Subcutaneous abdominal adipose tissue (tissue), 5 donors: ENCODE measurements around the gene MGAT4A.

Source experiments
- H3K27ac ChIP-seq: one replicate; pipeline ENCODE4 v1.7.0; 2013; ENCODE audit warnings: low read depth, mild to moderate bottlenecking, inconsistent platforms, low read length, moderate library complexity
- H3K27me3 ChIP-seq, 5 donors: one replicate each; pipeline ENCODE4 v1.7.0; 2013; ENCODE audit warnings: low read length in 5 of 5, inconsistent platforms in 1 of 5; ENCODE audit not compliant: control insufficient read depth in 5 of 5, insufficient read depth in 4 of 5
- H3K36me3 ChIP-seq, 5 donors: one replicate each; pipeline ENCODE4 v1.7.0; 2013; ENCODE audit warnings: low read length in 5 of 5; ENCODE audit not compliant: control insufficient read depth in 5 of 5, insufficient read depth in 5 of 5
- H3K4me1 ChIP-seq, 5 donors: one replicate each; pipeline ENCODE4 v1.7.0; 2013; ENCODE audit warnings: low read length in 5 of 5, mild to moderate bottlenecking in 3 of 5, moderate library complexity in 1 of 5; ENCODE audit not compliant: control insufficient read depth in 5 of 5, insufficient read depth in 5 of 5
- H3K4me3 ChIP-seq, 5 donors: one replicate each; pipeline ENCODE4 v1.7.0; 2013; ENCODE audit warnings: low read length in 5 of 5, low read depth in 1 of 5
- H3K9ac ChIP-seq, 5 donors: one replicate each; pipeline ENCODE4 v1.7.0; 2013; ENCODE audit warnings: low read length in 5 of 5, mild to moderate bottlenecking in 4 of 5, moderate library complexity in 3 of 5
- H3K9me3 ChIP-seq, 5 donors: one replicate each; pipeline ENCODE4 v1.7.0; 2013; ENCODE audit warnings: low read length in 5 of 5; ENCODE audit not compliant: control insufficient read depth in 5 of 5
- donor health status: healthy.
- donor health status: healthy.
- donor health status: healthy.
- donor health status: healthy.
- donor health status: healthy.

MGAT4A gene

DNA sequence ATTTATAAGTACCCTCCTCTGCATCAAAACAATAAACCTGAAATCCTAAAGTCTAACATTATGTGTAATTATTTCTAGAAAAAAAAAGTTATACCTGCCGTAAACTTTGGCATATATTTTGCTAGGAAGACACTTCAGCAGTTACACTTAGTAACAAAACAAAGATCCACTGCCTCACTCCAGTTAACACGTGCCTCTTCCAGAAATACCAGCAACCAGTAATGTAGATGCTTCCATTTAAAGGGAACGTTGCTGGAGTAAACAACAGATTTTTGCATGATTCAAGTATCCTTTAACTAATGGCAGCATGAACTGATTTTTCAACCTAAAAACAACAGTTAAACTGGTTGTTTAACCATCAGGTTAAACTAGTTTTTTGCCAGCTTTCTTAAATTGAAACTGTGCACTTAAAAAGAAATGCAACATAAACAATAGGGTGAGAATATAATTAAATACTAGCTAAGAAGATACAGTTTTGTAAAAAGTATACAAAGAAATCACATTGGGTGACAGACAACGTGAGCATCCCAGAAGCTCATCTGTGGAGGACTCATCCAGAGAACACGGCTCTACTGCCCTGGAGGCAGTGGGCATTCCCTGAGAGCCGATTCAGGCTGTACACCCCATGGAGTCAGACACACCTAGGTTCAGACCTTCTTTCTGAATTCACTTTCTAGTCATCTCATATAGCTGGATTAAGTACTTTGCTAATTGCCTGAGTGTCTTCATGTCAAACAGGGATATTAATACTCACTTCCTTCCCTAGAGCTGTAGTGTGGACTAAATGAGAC, 22.3 kb downstream of the MGAT4A start:
- Histone ChIP-seq H3K4me3 (no peak overlapping the region), H3K27me3 (no peaks in the 10 kb centered on the region), H3K36me3 (no peaks in the 10 kb centered on the region), H3K27ac (no peak overlapping the region), H3K4me1 (peaks cover 0 to 16% (median 8%) of the 10 kb centered on the region in 5 donors), H3K9ac (no peak overlapping the region), H3K9me3 (no peaks in the 10 kb centered on the region)

DNA sequence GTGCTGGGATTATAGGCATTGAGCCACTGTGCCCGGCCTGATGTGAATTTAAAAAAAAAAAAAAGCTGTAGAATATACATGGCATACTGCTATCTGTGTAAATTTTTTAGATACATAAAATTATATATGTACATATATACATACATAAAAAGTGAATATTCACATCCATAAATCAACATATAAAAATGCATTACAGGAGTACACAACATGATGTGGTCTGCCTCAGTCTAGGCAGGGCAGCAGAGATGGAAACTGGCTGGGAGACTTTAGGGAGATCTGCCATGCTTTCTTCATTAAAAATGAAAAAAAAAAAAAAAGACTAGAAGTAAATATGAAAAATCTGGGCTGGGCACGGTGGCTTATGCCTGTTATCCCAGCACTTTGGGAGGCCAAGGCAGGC, 24.3 kb downstream of the MGAT4A start:
- no peaks in the 10 kb centered on the region for H3K27me3 ChIP-seq
- no peak overlapping the region for H3K4me3 ChIP-seq
- H3K36me3 ChIP-seq: no peaks in the 10 kb centered on the region
- no peak overlapping the region for H3K9ac ChIP-seq
- H3K9me3 ChIP-seq: no peaks in the 10 kb centered on the region
- H3K4me1 ChIP-seq: peaks cover 2 to 33% (median 20%) of the 10 kb centered on the region in 5 donors
- H3K27ac ChIP-seq: no peak overlapping the region

DNA sequence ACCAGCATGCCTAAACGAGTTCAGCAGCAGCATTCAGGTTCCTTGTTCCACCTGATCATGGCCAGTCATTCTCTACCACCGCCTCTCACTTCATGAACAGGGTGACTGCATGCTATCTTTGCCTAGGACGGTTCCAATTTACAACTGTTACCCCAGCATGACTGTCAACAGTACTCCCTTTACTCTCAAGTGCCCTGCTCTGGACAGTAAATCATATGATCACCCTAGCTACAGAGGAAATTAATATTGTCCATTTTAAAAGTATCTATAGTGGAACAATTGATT, 25.7 kb downstream of the MGAT4A start:
- H3K9me3 ChIP-seq: no peaks in the 10 kb centered on the region
- no peak overlapping the region for H3K27ac ChIP-seq
- H3K4me3 ChIP-seq: no peak overlapping the region
- no peaks in the 10 kb centered on the region for H3K27me3 ChIP-seq
- H3K9ac ChIP-seq: no peak overlapping the region
- no peaks in the 10 kb centered on the region for H3K36me3 ChIP-seq
- H3K4me1 ChIP-seq: peaks cover 2 to 39% (median 26%) of the 10 kb centered on the region in 5 donors

DNA sequence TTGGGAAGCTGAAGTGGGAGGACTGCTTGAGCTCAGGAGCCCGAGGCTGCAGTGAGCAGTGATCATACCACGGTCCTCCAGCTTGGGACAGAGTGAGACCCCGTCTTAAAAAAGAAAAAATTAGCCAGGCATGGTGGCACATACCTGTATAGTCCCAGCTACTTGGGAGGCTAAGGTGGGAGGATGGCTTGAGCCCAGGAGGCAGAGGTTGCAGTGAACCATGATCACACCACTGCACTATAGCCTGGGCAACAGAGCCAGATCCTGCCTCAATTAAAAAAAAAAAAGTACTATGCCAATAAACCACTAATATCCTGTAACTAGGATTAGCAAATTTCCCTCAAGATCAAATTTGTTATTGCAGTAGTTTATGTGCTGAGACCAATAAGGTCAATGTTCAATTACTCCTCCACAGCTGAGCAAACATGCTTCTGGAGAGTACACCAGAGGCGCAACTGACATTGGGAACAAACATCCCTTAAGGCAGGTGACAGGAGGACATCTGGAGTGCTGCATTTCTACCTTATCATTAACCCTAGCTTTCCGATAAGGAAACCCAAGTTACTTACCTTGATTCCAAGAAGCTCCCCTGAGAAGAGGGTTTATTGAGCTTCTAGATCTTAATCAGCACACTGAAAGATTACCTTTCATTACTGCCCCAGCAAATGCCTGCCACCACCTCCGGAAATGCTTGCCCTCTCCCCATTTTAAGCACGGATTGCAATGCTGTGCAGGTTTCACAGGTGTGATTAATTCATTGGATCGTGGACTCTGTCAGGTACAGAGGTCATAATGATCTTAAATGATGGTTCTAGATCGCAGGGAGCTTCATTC, 26.2 kb downstream of the MGAT4A start:
- Histone ChIP-seq H3K9me3 (no peaks in the 10 kb centered on the region), H3K27me3 (no peaks in the 10 kb centered on the region), H3K4me3 (no peak overlapping the region), H3K36me3 (no peaks in the 10 kb centered on the region), H3K27ac (no peak overlapping the region), H3K4me1 (peaks cover 2 to 38% (median 26%) of the 10 kb centered on the region in 5 donors), H3K9ac (no peak overlapping the region)

DNA sequence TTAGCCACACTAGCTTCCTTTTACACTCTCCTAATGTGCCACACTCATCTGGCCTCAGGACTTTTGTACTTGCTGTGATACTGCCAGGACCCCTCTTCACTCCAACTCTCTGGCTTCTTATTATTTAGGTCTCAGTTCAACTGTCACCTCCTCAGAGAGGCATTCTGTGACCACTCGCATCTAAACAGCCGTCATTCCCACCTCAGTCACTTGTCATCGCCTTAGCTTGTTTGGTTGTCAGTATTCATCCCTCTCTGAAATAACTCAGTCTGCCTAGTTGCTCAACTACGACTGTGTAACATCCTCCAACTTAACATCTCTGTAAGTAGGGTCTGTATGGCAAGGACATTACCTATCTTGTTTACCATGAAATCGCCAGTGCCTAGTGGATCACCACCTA, 27.2 kb downstream of the MGAT4A start:
- H3K4me1 ChIP-seq: peaks cover 2 to 28% (median 19%) of the 10 kb centered on the region in 5 donors

DNA sequence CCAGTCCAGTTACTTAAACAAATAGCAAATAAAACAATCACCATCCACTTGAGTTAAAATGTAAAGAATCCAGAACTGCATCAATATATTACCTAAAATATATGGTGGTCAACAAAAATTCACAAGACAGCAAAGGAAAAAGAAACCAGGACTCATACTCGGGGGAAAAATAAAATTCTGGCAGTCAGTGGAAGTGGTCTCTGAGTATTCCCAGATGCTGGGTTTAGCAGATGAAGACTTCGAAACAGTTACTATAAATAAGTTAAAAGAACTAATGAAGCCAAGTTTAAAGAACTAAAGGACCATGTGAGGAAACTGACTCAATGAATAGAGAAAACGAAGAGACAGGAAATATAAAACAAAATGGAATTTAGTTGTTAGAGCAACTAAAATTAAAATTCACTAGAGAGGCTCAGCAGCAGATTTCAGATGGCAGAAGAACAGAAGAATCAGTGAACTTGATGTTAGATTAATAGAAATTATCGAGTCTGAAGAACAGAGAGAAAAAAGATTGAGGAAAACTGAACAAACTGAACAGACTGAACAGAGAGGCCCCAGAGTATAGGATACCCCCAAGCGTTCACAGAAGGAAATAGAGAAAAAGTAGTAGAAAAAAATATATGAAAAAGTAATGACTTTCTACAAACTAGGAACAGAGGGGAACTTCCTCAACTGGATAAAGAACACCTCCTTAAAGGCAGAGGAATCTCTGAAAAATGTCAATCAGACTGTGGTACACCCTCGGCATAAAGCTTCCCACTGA, 27.9 kb downstream of the MGAT4A start:
- Histone ChIP-seq H3K36me3 (no peaks in the 10 kb centered on the region), H3K27ac (peak overlapping the region; percentile 20), H3K9ac (peak overlapping the region in 1 of 5 donors; percentile 33), H3K4me3 (peak overlapping the region in 2 of 5 donors; percentile 1 to 4), H3K4me1 (peaks cover 2 to 28% (median 19%) of the 10 kb centered on the region in 5 donors), H3K9me3 (no peaks in the 10 kb centered on the region), H3K27me3 (no peaks in the 10 kb centered on the region)

More for the DNA sequence above, 27.2 kb downstream of the MGAT4A start:
- Histone ChIP-seq H3K27me3 (no peaks in the 10 kb centered on the region), H3K27ac (no peak overlapping the region), H3K9me3 (no peaks in the 10 kb centered on the region), H3K4me3 (no peak overlapping the region), H3K36me3 (no peaks in the 10 kb centered on the region), H3K9ac (no peak overlapping the region)

DNA sequence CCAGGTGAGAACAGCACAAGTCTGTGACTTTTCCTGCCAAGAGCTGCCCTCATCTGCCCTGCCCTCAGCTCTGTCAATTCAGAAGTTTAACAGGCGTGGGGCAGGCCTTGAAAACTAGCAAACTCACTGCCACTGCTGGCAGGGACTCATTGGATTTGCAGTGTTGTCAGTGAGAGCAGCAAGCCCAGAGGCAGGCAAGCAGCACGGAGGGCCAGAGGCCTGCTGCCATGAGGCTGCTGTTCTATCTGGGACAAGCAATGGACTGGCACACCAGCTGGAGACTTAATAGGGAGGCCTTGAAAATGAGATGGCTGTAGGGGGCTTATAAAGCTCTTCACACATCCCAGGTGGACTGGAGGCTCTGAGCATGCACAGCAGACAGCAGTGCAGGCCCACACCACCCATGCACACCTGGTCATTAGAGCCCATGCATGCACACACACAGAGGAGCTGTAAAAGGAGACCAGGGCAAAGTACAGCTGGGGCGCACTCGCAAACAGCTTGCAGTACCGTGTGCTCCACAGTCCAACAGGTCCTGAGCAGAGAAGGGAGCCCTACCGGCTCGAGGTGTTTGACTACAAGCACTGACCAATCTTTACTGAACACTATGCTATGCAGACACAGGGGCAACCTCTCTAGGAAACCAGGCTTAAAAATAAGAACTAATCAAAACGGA, 28.7 kb downstream of the MGAT4A start:
- Histone ChIP-seq H3K4me1 (peaks cover 2 to 28% (median 19%) of the 10 kb centered on the region in 5 donors), H3K9me3 (no peaks in the 10 kb centered on the region), H3K9ac (peak overlapping the region in 1 of 5 donors; percentile 33), H3K27me3 (no peaks in the 10 kb centered on the region), H3K27ac (peak overlapping the region; percentile 20), H3K36me3 (no peaks in the 10 kb centered on the region), H3K4me3 (peak overlapping the region in 2 of 5 donors; percentile 1 to 4)

DNA sequence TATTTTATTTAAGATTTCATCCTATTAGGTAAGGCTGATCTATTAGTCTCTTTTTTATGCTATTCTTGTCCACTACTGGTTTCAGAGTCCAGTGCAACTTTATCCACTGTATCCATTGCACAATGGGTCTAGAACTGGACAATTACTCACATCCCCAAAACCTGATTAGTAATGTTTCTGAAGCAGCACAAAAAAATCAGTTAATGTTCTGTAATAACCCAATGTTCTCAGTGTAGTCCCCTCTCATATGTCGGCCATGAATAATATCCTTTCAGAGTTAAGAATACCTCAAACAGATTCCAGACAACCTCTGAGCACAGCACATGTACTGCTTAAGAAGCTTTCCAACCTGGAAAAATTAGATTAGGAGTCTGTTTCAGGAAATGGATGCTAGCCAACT, 29.7 kb downstream of the MGAT4A start:
- H3K4me3 ChIP-seq: no peak overlapping the region
- no peaks in the 10 kb centered on the region for H3K27me3 ChIP-seq
- H3K9me3 ChIP-seq: no peaks in the 10 kb centered on the region
- no peaks in the 10 kb centered on the region for H3K36me3 ChIP-seq
- no peak overlapping the region for H3K27ac ChIP-seq
- H3K9ac ChIP-seq: no peak overlapping the region
- peaks cover 2 to 28% (median 19%) of the 10 kb centered on the region in 5 donors for H3K4me1 ChIP-seq

DNA sequence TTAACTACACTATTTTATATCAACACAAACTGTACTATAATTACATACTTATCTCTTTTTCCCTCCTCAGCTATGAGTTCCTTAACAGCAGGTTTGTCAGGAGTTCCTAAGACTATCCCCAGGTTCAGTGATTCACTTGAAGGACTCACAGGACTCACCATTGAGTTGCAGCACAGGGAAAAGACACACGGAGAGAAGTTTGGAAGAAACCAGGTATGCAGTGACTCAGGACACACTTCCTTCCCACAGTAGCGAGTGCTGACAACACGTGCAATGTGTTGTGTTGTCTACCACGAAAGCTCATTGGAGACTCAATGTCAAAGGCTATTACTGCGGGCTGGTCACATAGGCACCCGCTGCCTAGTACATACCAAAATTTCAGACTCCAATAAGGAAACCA, 32.0 kb downstream of the MGAT4A start:
- Histone ChIP-seq H3K9me3 (no peaks in the 10 kb centered on the region), H3K36me3 (no peaks in the 10 kb centered on the region), H3K4me1 (peaks cover 2 to 28% (median 19%) of the 10 kb centered on the region in 5 donors), H3K4me3 (no peak overlapping the region), H3K9ac (no peak overlapping the region), H3K27me3 (no peaks in the 10 kb centered on the region), H3K27ac (no peak overlapping the region)
